Coronary artery (tissue), 2 donors: ENCODE measurements around the gene SLC25A21.

ENCODE experiments used
- DNase-seq: peaks from one replicate; pipeline ENCODE4 v3.0.0-alpha.2; 2017; ENCODE audit warnings: low spot score
- H3K27ac ChIP-seq, 2 donors: fragments of 200-600 bp; sonication (generic); one replicate each; pipeline ENCODE4 v1.5.1; 2016 to 2019
- H3K4me3 ChIP-seq: fragments of 200-600 bp; sonication (generic); 2 replicates; pipeline ENCODE4 v1.5.1; 2016; ENCODE audit warnings: mild to moderate bottlenecking, moderate library complexity
- CTCF ChIP-seq: fragments of 200-600 bp; sonication (generic); IDR thresholded peaks from one replicate; pipeline ENCODE4 v1.5.1; 2019; ENCODE audit warnings: antibody characterized with exemption

The SLC25A21 gene

GRCh38 chr14:37203423-37203822 is 31.0 kb upstream of the SLC25A21 start:
- no peak for TF ChIP-seq CTCF
- Histone ChIP-seq H3K4me3 (no peak overlapping the region), H3K27ac (no peak overlapping the region)
- DNase-seq, result no peak

GRCh38 chr14:37202812-37203211 is 30.4 kb upstream of the SLC25A21 start:
- no peak for TF ChIP-seq CTCF

GRCh38 chr14:37202265-37202664 is 29.9 kb upstream of the SLC25A21 start:
- Histone ChIP-seq H3K27ac (no peak overlapping the region), H3K4me3 (no peak overlapping the region)
- DNase-seq, result no peak
- no peak for TF ChIP-seq CTCF

More at GRCh38 chr14:37202812-37203211, 30.4 kb upstream of the SLC25A21 start:
- no peak overlapping the region for H3K4me3 ChIP-seq
- DNase-seq, result no peak
- no peak overlapping the region for H3K27ac ChIP-seq

GRCh38 chr14:37201724-37202123 is 29.3 kb upstream of the SLC25A21 start:
- no peak overlapping the region for H3K27ac ChIP-seq
- no peak for DNase-seq
- TF ChIP-seq CTCF, result no peak
- H3K4me3 ChIP-seq, result no peak overlapping the region

GRCh38 chr14:37198907-37199306 is 26.5 kb upstream of the SLC25A21 start:
- Histone ChIP-seq H3K4me3 (no peak overlapping the region), H3K27ac (no peak overlapping the region)
- DNase-seq, result no peak
- TF ChIP-seq CTCF, result no peak

- DNase-seq, result no peak
- H3K4me3 ChIP-seq, result peak overlapping the region; percentile 79
- peak overlapping the region; percentile 92 for H3K27ac ChIP-seq
- no peak for TF ChIP-seq CTCF
These were observed 25.8 kb upstream of the SLC25A21 start for GRCh38 chr14:37198273-37198598.

GRCh38 chr14:37197421-37198272 is 25.2 kb upstream of the SLC25A21 start, which contains the start of gene MIPOL1:
MIPOL1 (plus strand) TSS chr14:37197937; CDS start chr14:37247889, 49,952 bp downstream.
- no peak for TF ChIP-seq CTCF
- H3K4me3 ChIP-seq, result peak within 1 kb of the TSS; percentile 79
- DNase-seq, result peak; percentile 88
- H3K27ac ChIP-seq, result peak within 1 kb of the TSS; percentile 92
